NCI-H82 treated with DMSO at 0.1 percent for 48 hours (cell line): ENCODE measurements around the gene KLHDC8A.

ENCODE experiments used
- DNase-seq: peaks from one replicate; lab custom pipeline; 2025; ENCODE audit not compliant: unreplicated experiment; lab: John Stamatoyannopoulos, UW

The KLHDC8A gene

DNA sequence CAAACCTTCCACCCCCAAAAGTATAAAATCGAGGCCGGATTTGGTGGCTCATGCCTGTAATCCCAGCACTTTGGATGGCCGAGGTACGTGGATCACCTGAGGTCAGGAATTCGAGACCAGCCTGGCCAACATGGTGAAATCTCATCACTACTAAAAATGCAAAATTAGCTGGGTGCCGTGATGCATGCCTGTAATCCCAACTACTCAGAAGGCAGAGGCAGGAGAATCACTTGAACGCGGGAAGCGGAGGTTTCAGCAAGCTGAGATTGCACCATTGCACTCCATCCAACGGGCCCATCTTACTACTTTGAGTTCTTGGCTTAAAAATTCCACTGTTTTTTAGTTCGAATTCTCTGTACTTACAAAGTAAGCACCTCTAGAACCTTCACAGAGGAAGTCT, 11.0 kb downstream of the KLHDC8A start:
- DNase-seq, result no peak

- peak; percentile 43 for DNase-seq
Measured at GRCh38 chr1:205344066-205344928, 12.4 kb downstream of the KLHDC8A start.

DNA sequence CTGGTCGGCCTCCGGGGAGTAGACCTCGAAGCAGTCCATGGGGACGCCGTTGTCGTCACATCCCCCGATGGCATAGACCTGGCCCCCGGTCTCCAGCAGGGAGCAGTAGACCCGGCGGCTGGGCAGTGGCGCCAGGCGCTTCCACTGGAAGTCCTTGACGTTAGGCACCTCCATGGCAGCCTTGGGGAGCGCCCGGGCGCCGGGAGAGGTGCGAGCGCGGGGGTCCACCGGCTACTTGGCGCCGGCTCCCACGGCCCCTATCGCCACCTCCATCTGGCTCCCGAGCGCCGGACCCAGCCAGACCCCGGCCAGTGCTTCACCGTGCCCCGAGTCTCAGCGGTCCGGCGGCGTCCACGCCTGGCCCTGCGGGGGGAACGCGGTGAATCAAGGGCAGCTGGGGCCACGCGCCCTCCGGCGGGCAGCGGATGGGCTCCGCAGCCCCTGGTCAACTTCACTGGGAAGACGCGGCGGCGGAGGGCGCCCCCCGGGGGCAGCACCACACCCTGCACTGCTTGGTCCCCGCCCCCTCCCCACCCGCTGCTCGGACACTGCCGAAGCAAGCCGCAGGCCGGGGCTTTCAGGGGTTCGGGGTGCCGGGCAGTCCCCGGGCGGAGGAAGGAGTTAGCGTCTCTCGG, 13.2 kb downstream of the KLHDC8A start:
- DNase-seq, result no peak

DNA sequence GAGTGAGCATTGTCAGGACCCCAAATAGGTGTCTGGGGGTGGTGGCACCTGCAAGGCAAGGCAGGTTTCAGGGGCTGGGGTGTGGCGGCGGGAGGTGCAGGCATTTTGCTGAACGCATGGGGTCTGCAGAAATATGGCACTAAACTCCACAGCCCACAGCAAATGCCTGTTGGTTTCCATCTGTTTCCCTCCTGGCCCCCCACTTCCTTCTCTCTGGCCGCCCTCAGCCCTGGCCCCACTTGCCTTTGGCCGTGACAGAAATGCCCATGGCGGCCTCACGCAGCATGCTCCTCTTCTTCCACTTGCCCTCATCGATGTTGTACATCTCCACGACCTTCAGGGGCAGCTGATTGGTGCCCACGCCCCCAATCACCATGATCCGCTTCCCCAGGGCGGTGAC, 13.7 kb downstream of the KLHDC8A start:
- DNase-seq, result no peak

GRCh38 chr1:205340676-205341075, 16.0 kb downstream of the KLHDC8A start:
- DNase-seq, result no peak

DNA sequence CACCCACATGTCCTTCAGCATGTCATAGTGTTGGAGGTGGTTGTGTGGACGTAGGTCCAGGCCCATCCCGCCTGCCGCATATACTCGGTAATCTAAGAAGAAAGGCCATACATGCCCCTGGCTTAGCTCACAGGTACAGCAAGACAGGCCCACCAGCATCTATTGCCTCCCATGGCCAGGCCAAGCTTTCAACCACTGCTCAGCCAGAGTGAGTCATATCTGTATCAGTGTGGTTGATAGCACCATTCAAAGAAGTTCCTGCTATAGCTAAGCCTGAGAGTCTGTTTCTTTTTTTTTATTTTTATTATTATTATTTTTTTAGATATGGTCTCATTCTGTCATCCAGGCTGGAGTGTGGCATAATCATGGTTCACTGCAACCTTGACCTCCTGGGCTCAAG, 17.0 kb downstream of the KLHDC8A start:
- no peak for DNase-seq

GRCh38 chr1:205339197-205339702, 17.5 kb downstream of the KLHDC8A start:
- DNase-seq, result no peak

DNA sequence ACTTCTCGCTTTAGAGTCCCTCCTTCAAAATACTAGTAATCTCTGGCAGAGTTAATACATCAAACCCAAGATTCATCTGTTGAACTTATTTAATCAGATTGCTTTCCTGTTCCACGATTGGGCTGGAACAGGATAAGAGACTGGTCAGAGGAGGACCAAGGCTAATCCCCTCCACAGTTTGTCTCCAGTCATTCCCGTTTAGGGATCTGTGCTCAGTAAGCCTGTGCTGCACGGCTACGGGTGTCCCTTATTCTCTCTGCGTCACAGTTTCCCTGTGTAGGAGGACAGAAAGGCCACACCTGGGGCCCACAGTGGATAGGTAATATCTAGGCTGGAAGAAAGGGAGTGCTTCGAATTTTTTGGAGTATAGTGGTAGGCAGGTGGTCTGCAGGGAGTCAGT, 18.7 kb downstream of the KLHDC8A start:
- DNase-seq, result peak; percentile 78

GRCh38 chr1:205337481-205337880, 19.2 kb downstream of the KLHDC8A start:
- DNase-seq, result peak; percentile 50

- peak; percentile 86 for DNase-seq
Measured at GRCh38 chr1:205335692-205336091, 21.0 kb downstream of the KLHDC8A start.

GRCh38 chr1:205332015-205332791, 24.5 kb downstream of the KLHDC8A start:
- peak; percentile 91 for DNase-seq

DNA sequence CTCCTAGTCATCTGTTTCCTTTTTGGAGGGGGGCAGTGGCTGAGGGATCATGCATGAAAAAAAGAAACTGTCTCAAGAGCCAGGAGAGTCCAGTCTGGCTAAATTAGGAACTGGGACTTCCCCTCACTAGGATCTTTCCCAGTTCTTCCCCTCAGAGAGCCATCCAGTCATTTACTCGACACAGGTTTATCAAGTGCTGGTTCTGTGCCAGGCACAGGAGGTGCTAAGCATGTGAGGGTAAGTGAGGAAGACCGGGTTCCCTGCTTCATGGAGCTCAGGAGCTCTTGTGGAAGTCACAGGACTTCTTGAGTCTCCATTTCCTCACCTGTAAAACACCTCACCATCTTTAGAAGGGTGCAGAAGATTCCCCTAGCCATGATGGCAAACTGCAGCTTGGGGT, 26.6 kb downstream of the KLHDC8A start:
- DNase-seq, result no peak

DNA sequence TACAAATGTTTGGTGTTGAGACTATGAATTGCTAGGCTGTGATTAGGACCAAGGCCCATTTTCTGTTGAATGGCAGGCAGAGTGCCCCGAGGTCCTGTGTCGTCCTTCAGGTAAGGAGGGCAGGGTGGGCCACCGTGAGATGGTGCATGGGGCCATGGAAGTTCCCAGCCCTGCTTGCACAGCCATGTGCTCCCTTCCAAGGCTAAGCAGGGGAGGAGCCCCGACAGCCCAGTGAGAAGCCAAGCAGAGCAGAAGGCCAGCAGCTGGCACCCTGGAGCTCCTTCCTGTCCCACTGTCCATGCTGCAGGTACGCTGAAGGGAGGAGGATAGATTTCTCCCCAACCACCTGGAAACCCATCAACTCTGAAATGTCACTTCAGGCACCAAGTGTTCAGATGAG, 27.0 kb downstream of the KLHDC8A start:
- DNase-seq, result no peak

DNA sequence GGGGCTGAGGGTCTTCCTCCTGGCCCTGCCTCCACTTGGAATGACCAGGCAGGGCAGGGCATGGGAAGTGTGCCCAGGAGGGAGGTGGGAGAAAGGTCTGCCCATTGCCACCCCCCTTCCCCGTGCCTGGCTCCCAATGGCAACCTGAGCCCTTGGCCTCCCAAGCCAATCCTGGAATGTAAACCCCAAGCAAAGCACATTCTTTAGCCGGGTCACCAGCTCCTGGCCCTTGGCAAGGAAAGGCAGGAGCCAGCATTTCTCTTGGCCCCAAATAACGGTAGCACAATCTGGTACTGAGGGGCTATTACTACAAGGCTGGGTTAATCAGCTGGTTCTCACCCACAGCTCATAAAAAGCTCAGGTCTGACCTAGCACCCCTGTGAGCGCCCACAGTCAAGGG, 28.2 kb downstream of the KLHDC8A start:
- no peak for DNase-seq

DNA sequence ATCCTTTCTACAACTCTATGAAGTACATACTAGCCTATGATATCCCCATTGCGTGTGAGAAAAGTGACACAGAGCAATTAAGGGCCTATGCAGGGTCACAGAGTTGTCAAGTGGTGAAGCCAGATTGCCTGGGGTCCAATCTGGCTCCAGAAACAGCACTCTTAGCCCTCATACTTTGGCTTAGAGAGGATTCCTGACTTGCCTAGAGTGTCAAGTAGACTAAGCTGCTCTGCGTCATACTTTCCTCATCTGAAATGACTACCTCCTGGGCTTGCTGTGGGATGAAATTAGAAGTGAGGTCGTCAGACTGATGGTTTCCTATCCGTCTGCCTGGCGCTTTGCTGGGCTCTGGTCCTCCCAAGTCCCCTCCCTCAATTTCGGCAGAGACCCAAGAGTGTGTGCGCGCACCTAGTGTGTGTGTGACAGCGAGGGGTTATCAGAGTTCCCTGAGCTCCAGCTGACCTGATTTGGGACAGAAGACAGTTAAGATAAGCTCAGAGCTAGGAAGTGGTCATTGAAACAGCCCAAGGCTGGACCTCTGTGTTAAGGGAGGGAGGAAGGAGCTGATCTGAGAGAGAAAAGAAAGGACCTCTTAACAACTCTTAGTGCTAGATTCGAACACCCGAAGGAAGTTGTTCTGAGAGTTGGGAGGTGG, 29.8 kb downstream of the KLHDC8A start:
- no peak for DNase-seq

- peak; percentile 90 for DNase-seq
Measured at GRCh38 chr1:205325334-205325884, 31.3 kb downstream of the KLHDC8A start.

- no peak for DNase-seq
Measured at GRCh38 chr1:205324781-205325180, 31.9 kb downstream of the KLHDC8A start.

GRCh38 chr1:205323794-205324193, 32.9 kb downstream of the KLHDC8A start:
- no peak for DNase-seq

- DNase-seq, result no peak
Measured at GRCh38 chr1:205321959-205322283, 34.8 kb downstream of the KLHDC8A start.

- peak; percentile 89 for DNase-seq
Measured at GRCh38 chr1:205321162-205321958, 35.4 kb downstream of the KLHDC8A start, which contains the start of gene NUAK2. Gene NUAK2 (minus strand): TSS chr1:205321745. CDS start chr1:205321628, 117 bp downstream.
